ENCODE results near the gene VAMP8.
A peak's percentile ranks its signal among the peaks of the same experiment; 100 is the strongest.

VAMP8 gene

GRCh38 chr2:85577386-85578242 lies at the start of gene VAMP8:
Gene VAMP8, plus strand, starts transcription at chr2:85577586. Its CDS starts 61 bp downstream, at chr2:85577647.
- H3K4me1 ChIP-seq, result peaks cover 0 to 23% (median 10%) of the 10 kb centered on the region in 4 donors
- no peaks in the 10 kb centered on the region for H3K9me3 ChIP-seq
- peaks cover 0 to 7% (median 0%) of the 10 kb centered on the region in 3 donors for H3K36me3 ChIP-seq
- TF ChIP-seq CTCF (IDR thresholded peaks at IDR 0.05), result no peak
- intact Hi-C loops (cut with DNase I; ENCODE audit: low total_unique reads), result no loop called here
- H3K4me3 ChIP-seq, result peak within 1 kb of the TSS; percentile 27 to 33
- peak within 1 kb of the TSS; percentile 50 to 55 for H3K27ac ChIP-seq
- DNase-seq, result peak in 1 of 2 donors; percentile 57
- H3K27me3 ChIP-seq, result no peaks in the 10 kb centered on the region

- DNase-seq, result no peak
- no peak for TF ChIP-seq CTCF (IDR thresholded peaks at IDR 0.05)
- intact Hi-C loops (cut with DNase I; ENCODE audit: low total_unique reads), result no loop called here
Measured at GRCh38 chr2:85527787-85528186, 49.6 kb upstream of the VAMP8 start.

GRCh38 chr2:85528355-85528754 lies 49.0 kb upstream of the VAMP8 start:
- no peaks in the 10 kb centered on the region for H3K9me3 ChIP-seq
- TF ChIP-seq CTCF (IDR thresholded peaks at IDR 0.05), result no peak
- no peak overlapping the region for H3K27ac ChIP-seq
- H3K4me3 ChIP-seq, result no peak overlapping the region
- no peak for DNase-seq
- intact Hi-C loops (cut with DNase I; ENCODE audit: low total_unique reads), result no loop called here
- peaks cover 0 to 21% (median 19%) of the 10 kb centered on the region in 4 donors for H3K4me1 ChIP-seq
- no peaks in the 10 kb centered on the region for H3K36me3 ChIP-seq
- H3K27me3 ChIP-seq, result no peaks in the 10 kb centered on the region

More at GRCh38 chr2:85527787-85528186, 49.6 kb upstream of the VAMP8 start:
- Histone ChIP-seq H3K4me3 (no peak overlapping the region), H3K9me3 (no peaks in the 10 kb centered on the region), H3K4me1 (peaks cover 0 to 21% (median 19%) of the 10 kb centered on the region in 4 donors), H3K27ac (no peak overlapping the region), H3K27me3 (no peaks in the 10 kb centered on the region), H3K36me3 (no peaks in the 10 kb centered on the region)

GRCh38 chr2:85529809-85530208 lies 47.6 kb upstream of the VAMP8 start:
- no peaks in the 10 kb centered on the region for H3K27me3 ChIP-seq
- no peaks in the 10 kb centered on the region for H3K9me3 ChIP-seq
- H3K27ac ChIP-seq, result no peak overlapping the region
- intact Hi-C loops (cut with DNase I; ENCODE audit: low total_unique reads), result no loop called here
- no peaks in the 10 kb centered on the region for H3K36me3 ChIP-seq
- peaks cover 0 to 7% (median 5%) of the 10 kb centered on the region in 4 donors for H3K4me1 ChIP-seq
- TF ChIP-seq CTCF (IDR thresholded peaks at IDR 0.05), result no peak
- no peak overlapping the region for H3K4me3 ChIP-seq
- no peak for DNase-seq

GRCh38 chr2:85531589-85531988 lies 45.8 kb upstream of the VAMP8 start:
- no peaks in the 10 kb centered on the region for H3K36me3 ChIP-seq
- TF ChIP-seq CTCF (IDR thresholded peaks at IDR 0.05), result no peak
- intact Hi-C loops (cut with DNase I; ENCODE audit: low total_unique reads), result no loop called here
- H3K4me3 ChIP-seq, result no peak overlapping the region
- no peaks in the 10 kb centered on the region for H3K27me3 ChIP-seq
- no peak for DNase-seq
- H3K9me3 ChIP-seq, result no peaks in the 10 kb centered on the region
- H3K4me1 ChIP-seq, result peaks cover 0 to 12% (median 7%) of the 10 kb centered on the region in 4 donors
- H3K27ac ChIP-seq, result no peak overlapping the region

Measured in tibial artery (tissue), 4 donors.